Measurements from ENCODE around the gene IL32. TPM values are rescaled to one million over a fixed set of nuclear protein-coding genes. Genes with fewer than 3 reads are reported as not detected.

IL32 gene
- total and polyA plus RNA-seq, 2 experiments from 2014 or later, result 110 to 124 TPM

DNA sequence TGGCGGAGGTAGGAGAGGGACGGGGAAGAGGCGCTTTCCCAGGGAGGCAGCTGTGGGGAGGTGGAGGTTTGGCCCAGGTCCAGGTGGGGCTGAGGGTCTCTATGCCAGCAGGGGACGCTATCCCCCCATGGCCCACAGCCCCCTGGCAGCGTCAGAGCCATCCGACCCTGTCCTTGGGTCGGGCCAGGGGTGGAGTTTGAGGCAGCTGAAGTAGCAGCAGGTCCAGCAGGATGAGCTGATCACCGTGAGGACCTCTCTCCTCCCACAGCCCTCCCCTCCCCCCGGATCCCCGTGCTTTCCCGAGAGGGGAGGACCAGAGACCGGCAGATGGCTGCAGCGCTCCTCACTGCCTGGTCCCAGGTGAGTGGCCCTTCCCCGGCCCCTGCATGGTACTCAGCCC lies 50.1 kb downstream of the IL32 start:
- Histone ChIP-seq H3K4me3 (no peak overlapping the region), H3K9me2 (replicated peaks; ENCODE audit: insufficient read depth) (no peaks in the 10 kb centered on the region), H3K4me2 (no peak overlapping the region), H3K27me3 (no peaks in the 10 kb centered on the region), H3K9me3 (ENCODE audit: low read depth) (no peaks in the 10 kb centered on the region), H3K27ac (no peak overlapping the region), H3K36me3 (replicated peaks; ENCODE audit: insufficient read depth, low read depth) (no peaks in the 10 kb centered on the region), H4K20me1 (ENCODE audit: insufficient read depth, poor library complexity, severe bottlenecking) (no peaks in the 10 kb centered on the region), H3K4me1 (ENCODE audit: insufficient read depth) (peaks cover 10% of the 10 kb centered on the region), H2AFZ (no peak overlapping the region), H3K79me2 (peaks cover 25% of the 10 kb centered on the region)
- WGBS (ENCODE audit: low lambda C conversion rate, missing lambda C conversion rate), result 91% methylated on average over 13 of the region's 14 CpGs
- no peak for TF ChIP-seq EZH2 (IDR thresholded peaks at IDR 0.05; ENCODE audit: borderline replicate concordance)
- TF ChIP-seq EZH2phosphoT487 (IDR thresholded peaks at IDR 0.05; ENCODE audit: low read depth, severe bottlenecking, unreplicated experiment), result no peak
- TF ChIP-seq, protein P1, sequence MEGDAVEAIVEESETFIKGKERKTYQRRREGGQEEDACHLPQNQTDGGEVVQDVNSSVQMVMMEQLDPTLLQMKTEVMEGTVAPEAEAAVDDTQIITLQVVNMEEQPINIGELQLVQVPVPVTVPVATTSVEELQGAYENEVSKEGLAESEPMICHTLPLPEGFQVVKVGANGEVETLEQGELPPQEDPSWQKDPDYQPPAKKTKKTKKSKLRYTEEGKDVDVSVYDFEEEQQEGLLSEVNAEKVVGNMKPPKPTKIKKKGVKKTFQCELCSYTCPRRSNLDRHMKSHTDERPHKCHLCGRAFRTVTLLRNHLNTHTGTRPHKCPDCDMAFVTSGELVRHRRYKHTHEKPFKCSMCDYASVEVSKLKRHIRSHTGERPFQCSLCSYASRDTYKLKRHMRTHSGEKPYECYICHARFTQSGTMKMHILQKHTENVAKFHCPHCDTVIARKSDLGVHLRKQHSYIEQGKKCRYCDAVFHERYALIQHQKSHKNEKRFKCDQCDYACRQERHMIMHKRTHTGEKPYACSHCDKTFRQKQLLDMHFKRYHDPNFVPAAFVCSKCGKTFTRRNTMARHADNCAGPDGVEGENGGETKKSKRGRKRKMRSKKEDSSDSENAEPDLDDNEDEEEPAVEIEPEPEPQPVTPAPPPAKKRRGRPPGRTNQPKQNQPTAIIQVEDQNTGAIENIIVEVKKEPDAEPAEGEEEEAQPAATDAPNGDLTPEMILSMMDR (IDR thresholded peaks at IDR 0.05; ENCODE audit: poor library complexity), result no peak
- DNase-seq (ENCODE audit: low spot score), result no peak

DNA sequence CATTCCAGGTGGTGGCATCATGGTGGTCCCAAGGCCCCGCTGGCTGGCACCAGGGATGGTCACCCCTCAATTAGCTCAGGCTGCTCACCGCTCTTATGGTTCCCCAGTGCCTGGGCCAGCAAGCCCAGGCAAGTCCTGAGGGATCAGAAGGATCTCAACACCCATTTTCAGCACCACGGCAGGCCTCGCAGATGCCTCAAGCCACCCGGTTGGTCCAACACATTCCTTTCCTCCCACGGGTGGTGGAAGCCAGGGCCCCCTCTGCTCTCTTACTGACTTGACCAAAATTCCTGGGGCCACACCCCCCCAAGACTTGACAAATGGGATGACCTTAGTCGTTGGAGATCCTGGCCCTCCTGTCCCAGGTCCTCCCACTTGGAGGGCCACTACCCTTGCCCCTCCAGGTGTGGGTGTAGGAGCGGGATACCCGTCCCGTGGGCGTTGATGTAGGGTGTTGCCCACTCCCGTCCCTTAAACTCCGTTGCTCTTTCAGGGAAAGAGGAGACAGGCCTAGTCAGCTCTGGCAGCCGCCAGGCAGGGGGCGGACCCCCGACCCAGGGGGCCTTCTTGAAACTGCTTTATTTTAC lies 52.9 kb downstream of the IL32 start:
- Histone ChIP-seq H3K36me3 (replicated peaks; ENCODE audit: insufficient read depth, low read depth) (no peaks in the 10 kb centered on the region), H3K9me3 (ENCODE audit: low read depth) (no peaks in the 10 kb centered on the region)

DNA sequence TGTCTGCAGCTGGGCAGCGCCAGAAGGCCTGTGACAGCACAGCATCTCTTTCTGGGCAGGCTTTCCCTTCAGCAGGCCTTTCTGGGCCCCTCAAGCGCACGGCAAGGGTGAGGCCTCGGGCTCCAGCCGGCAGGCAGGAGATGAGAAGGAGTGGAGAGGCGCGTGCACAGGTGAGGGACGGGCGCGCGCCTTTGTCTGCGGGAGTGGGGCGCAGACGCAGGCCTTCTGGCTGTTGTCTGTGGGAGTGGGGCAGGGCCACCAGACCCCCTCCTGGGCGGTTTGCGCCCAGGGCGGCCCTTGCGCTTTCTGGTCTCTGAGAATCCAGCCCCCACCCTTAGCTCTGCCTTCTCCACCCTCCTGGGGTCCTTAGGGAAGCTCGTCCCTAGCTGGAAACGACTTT lies 53.4 kb downstream of the IL32 start:
- Histone ChIP-seq H3K9me2 (replicated peaks; ENCODE audit: insufficient read depth) (no peaks in the 10 kb centered on the region), H4K20me1 (ENCODE audit: insufficient read depth, poor library complexity, severe bottlenecking) (no peaks in the 10 kb centered on the region), H3K4me3 (no peak overlapping the region), H3K79me2 (peaks cover 7% of the 10 kb centered on the region), H3K4me1 (ENCODE audit: insufficient read depth) (peaks cover 4% of the 10 kb centered on the region), H2AFZ (no peak overlapping the region), H3K27ac (no peak overlapping the region), H3K36me3 (replicated peaks; ENCODE audit: insufficient read depth, low read depth) (no peaks in the 10 kb centered on the region), H3K9me3 (ENCODE audit: low read depth) (no peaks in the 10 kb centered on the region), H3K4me2 (no peak overlapping the region), H3K27me3 (no peaks in the 10 kb centered on the region)
- 97% methylated on average over 20 of the region's 20 CpGs for WGBS (ENCODE audit: low lambda C conversion rate, missing lambda C conversion rate)
- no peak for TF ChIP-seq EZH2 (IDR thresholded peaks at IDR 0.05; ENCODE audit: borderline replicate concordance)
- no peak for TF ChIP-seq EZH2phosphoT487 (IDR thresholded peaks at IDR 0.05; ENCODE audit: low read depth, severe bottlenecking, unreplicated experiment)
- DNase-seq (ENCODE audit: low spot score), result no peak

More for the DNA sequence above, 52.9 kb downstream of the IL32 start:
- no peak overlapping the region for H3K27ac ChIP-seq
- no peak overlapping the region for H3K4me3 ChIP-seq
- no peaks in the 10 kb centered on the region for H3K9me2 ChIP-seq (replicated peaks; ENCODE audit: insufficient read depth)
- no peak overlapping the region for H3K4me2 ChIP-seq
- peaks cover 4% of the 10 kb centered on the region for H3K4me1 ChIP-seq (ENCODE audit: insufficient read depth)
- H3K79me2 ChIP-seq, result peaks cover 10% of the 10 kb centered on the region
- 95% methylated on average over 16 of the region's 16 CpGs for WGBS (ENCODE audit: low lambda C conversion rate, missing lambda C conversion rate)
- H4K20me1 ChIP-seq (ENCODE audit: insufficient read depth, poor library complexity, severe bottlenecking), result no peaks in the 10 kb centered on the region
- no peak for DNase-seq (ENCODE audit: low spot score)
- H2AFZ ChIP-seq, result no peak overlapping the region
- TF ChIP-seq EZH2phosphoT487 (IDR thresholded peaks at IDR 0.05; ENCODE audit: low read depth, severe bottlenecking, unreplicated experiment), result no peak
- no peak for TF ChIP-seq EZH2 (IDR thresholded peaks at IDR 0.05; ENCODE audit: borderline replicate concordance)
- TF ChIP-seq, protein P1 (IDR thresholded peaks at IDR 0.05; ENCODE audit: poor library complexity), result no peak
- H3K27me3 ChIP-seq, result no peaks in the 10 kb centered on the region

Small RNAs within 50 kb of the gene (small RNA-seq; reads per million reads assigned to genes)
- not detected for gene RNU1-22P

Other genes starting within 250 kb of the IL32 start
- not detected in 2 replicates for gene PRSS21, start 248.4 kb upstream of the IL32 start, total RNA-seq
- not detected in 2 replicates for gene PRSS21, start 248.4 kb upstream of the IL32 start, polyA plus RNA-seq
- 4.3 and 5.4 TPM in 2 replicates for gene ZG16B, start 235.3 kb upstream of the IL32 start, total RNA-seq
- gene ZG16B, start 235.3 kb upstream of the IL32 start, polyA plus RNA-seq, result 4.9 and 7.9 TPM in 2 replicates
- 50.0 and 60.2 TPM in 2 replicates for gene PRSS22, start 207.5 kb upstream of the IL32 start, total RNA-seq
- gene PRSS22, start 207.5 kb upstream of the IL32 start, polyA plus RNA-seq, result 66.3 and 100 TPM in 2 replicates
- 31.6 and 45.1 TPM in 2 replicates for gene FLYWCH2, start 182.4 kb upstream of the IL32 start, total RNA-seq
- gene FLYWCH2, start 182.4 kb upstream of the IL32 start, polyA plus RNA-seq, result 33.1 and 40.0 TPM in 2 replicates
- gene FLYWCH1, start 153.7 kb upstream of the IL32 start, total RNA-seq, result 11.7 and 14.6 TPM in 2 replicates
- 16.9 and 17.1 TPM in 2 replicates for gene FLYWCH1, start 153.7 kb upstream of the IL32 start, polyA plus RNA-seq
- 0.52 and 3.6 TPM in 2 replicates for gene KREMEN2, start 101.4 kb upstream of the IL32 start, total RNA-seq
- 4.9 and 5.8 TPM in 2 replicates for gene KREMEN2, start 101.4 kb upstream of the IL32 start, polyA plus RNA-seq
- 2.8 and 4.5 TPM in 2 replicates for gene PAQR4, start 96.3 kb upstream of the IL32 start, total RNA-seq
- gene PAQR4, start 96.3 kb upstream of the IL32 start, polyA plus RNA-seq, result 3.7 and 8.3 TPM in 2 replicates
- 5.5 and 7.7 TPM in 2 replicates for gene PKMYT1, start 85.2 kb upstream of the IL32 start, total RNA-seq
- gene PKMYT1, start 85.2 kb upstream of the IL32 start, polyA plus RNA-seq, result 17.1 and 21.0 TPM in 2 replicates
- 2.0 and 3.5 TPM in 2 replicates for gene CLDN9, start 52.7 kb upstream of the IL32 start, total RNA-seq
- gene CLDN9, start 52.7 kb upstream of the IL32 start, polyA plus RNA-seq, result 8.9 and 9.0 TPM in 2 replicates
- 258 and 297 TPM in 2 replicates for gene CLDN6, start 47.5 kb upstream of the IL32 start, total RNA-seq
- gene CLDN6, start 47.5 kb upstream of the IL32 start, polyA plus RNA-seq, result 568 and 574 TPM in 2 replicates
- 126 and 127 TPM in 2 replicates for gene TNFRSF12A, start 45.3 kb upstream of the IL32 start, total RNA-seq
- 385 and 452 TPM in 2 replicates for gene TNFRSF12A, start 45.3 kb upstream of the IL32 start, polyA plus RNA-seq
- gene HCFC1R1, start 41.7 kb upstream of the IL32 start, total RNA-seq, result 19.7 and 35.7 TPM in 2 replicates
- 158 and 201 TPM in 2 replicates for gene HCFC1R1, start 41.7 kb upstream of the IL32 start, polyA plus RNA-seq
- 35.6 and 41.2 TPM in 2 replicates for gene THOC6, start 41.6 kb upstream of the IL32 start, total RNA-seq
- 79.4 and 86.2 TPM in 2 replicates for gene THOC6, start 41.6 kb upstream of the IL32 start, polyA plus RNA-seq
- 10.0 and 12.3 TPM in 2 replicates for gene BICDL2, start 28.7 kb upstream of the IL32 start, total RNA-seq
- gene BICDL2, start 28.7 kb upstream of the IL32 start, polyA plus RNA-seq, result 11.8 and 12.8 TPM in 2 replicates
- gene MMP25, start 19.1 kb upstream of the IL32 start, total RNA-seq, result 0.60 TPM in 1 of 2 replicates, not detected in the other
- gene MMP25, start 19.1 kb upstream of the IL32 start, polyA plus RNA-seq, result 6.3 and 8.7 TPM in 2 replicates
- gene ZSCAN10, start 33.7 kb downstream of the IL32 start, total RNA-seq, result not detected in 2 replicates
- not detected in 2 replicates for gene ZSCAN10, start 33.7 kb downstream of the IL32 start, polyA plus RNA-seq
- 10.0 and 12.3 TPM in 2 replicates for gene ZNF205, start 46.9 kb downstream of the IL32 start, total RNA-seq
- gene ZNF205, start 46.9 kb downstream of the IL32 start, polyA plus RNA-seq, result 12.6 and 13.2 TPM in 2 replicates
- gene ZNF213, start 69.4 kb downstream of the IL32 start, total RNA-seq, result 3.4 and 3.8 TPM in 2 replicates
- gene ZNF213, start 69.4 kb downstream of the IL32 start, polyA plus RNA-seq, result 4.0 and 6.0 TPM in 2 replicates
- gene OR1F1, start 122.6 kb downstream of the IL32 start, total RNA-seq, result not detected in 2 replicates
- gene OR1F1, start 122.6 kb downstream of the IL32 start, polyA plus RNA-seq, result 0.61 TPM in 1 of 2 replicates, not detected in the other
- 7.9 and 12.5 TPM in 2 replicates for gene ZNF200, start 169.5 kb downstream of the IL32 start, total RNA-seq
- gene ZNF200, start 169.5 kb downstream of the IL32 start, polyA plus RNA-seq, result 4.6 and 6.0 TPM in 2 replicates
- 0.13 TPM in 1 of 2 replicates, not detected in the other for gene MEFV, start 191.0 kb downstream of the IL32 start, total RNA-seq
- gene MEFV, start 191.0 kb downstream of the IL32 start, polyA plus RNA-seq, result 0.55 TPM in 1 of 2 replicates, not detected in the other
- 39.7 and 47.5 TPM in 2 replicates for gene ZNF263, start 217.9 kb downstream of the IL32 start, total RNA-seq
- gene ZNF263, start 217.9 kb downstream of the IL32 start, polyA plus RNA-seq, result 25.0 and 33.2 TPM in 2 replicates
- 6.8 and 9.4 TPM in 2 replicates for gene TIGD7, start 239.8 kb downstream of the IL32 start, total RNA-seq
- gene TIGD7, start 239.8 kb downstream of the IL32 start, polyA plus RNA-seq, result 5.1 and 9.7 TPM in 2 replicates
- 21.9 and 25.9 TPM in 2 replicates for gene ZNF75A, start 239.9 kb downstream of the IL32 start, total RNA-seq
- 24.9 and 33.0 TPM in 2 replicates for gene ZNF75A, start 239.9 kb downstream of the IL32 start, polyA plus RNA-seq

Measured in hepatocyte (in vitro differentiated cells).